HCT116 (cell line): ENCODE results near the gene PINK1.

Experiments
- ATF3 ChIP-seq: IDR thresholded peaks from 2 replicates; pipeline ENCODE4 v1.6.1; 2012
- CTCF ChIP-seq, 3 experiments: fragments of 200-600 bp in 1 of 3; sonication (generic) in 1 of 3; IDR thresholded peaks in 2 of 3; conservative IDR thresholded peaks in 1 of 3; 2 replicates each; pipeline ENCODE4 v1.5.1; 2012 to 2017; ENCODE audit warnings: low read depth in 2 of 3, low read length in 2 of 3, antibody characterized with exemption in 1 of 3, borderline replicate concordance in 1 of 3, control low read depth in 1 of 3, mild to moderate bottlenecking in 1 of 3, mixed read lengths in 1 of 3, mixed run types in 1 of 3, moderate library complexity in 1 of 3; ENCODE audit not compliant: insufficient read depth in 1 of 3
- EZH2 ChIP-seq: fragments of 200-600 bp; sonication (generic); IDR thresholded peaks from 2 replicates; pipeline ENCODE4 v1.6.1; 2017; ENCODE audit warnings: antibody characterized with exemption, mixed run types
- FOSL1 ChIP-seq: IDR thresholded peaks from 2 replicates; pipeline ENCODE4 v1.6.1; 2012; ENCODE audit warnings: low read depth
- POLR2A ChIP-seq: IDR thresholded peaks from 2 replicates; pipeline ENCODE4 v1.7.0; 2011; ENCODE audit warnings: borderline replicate concordance; ENCODE audit not compliant: insufficient read depth, insufficient read length; ENCODE audit errors: extremely low read depth
- RAD21 ChIP-seq: IDR thresholded peaks from 2 replicates; pipeline ENCODE4 v1.6.1; 2012; ENCODE audit warnings: low read depth, mild to moderate bottlenecking
- REST ChIP-seq: IDR thresholded peaks from 2 replicates; pipeline ENCODE4 v1.6.1; 2012; ENCODE audit warnings: low read depth
- SIN3A ChIP-seq: IDR thresholded peaks from 2 replicates; pipeline ENCODE4 v1.6.1; 2012; ENCODE audit warnings: low read depth
- TCF7L2 ChIP-seq: IDR thresholded peaks from 2 replicates; pipeline ENCODE4 v1.7.0; 2011; ENCODE audit warnings: borderline replicate concordance, inconsistent platforms; ENCODE audit not compliant: insufficient read depth, insufficient read length; ENCODE audit errors: extremely low read depth

- no peak for TF ChIP-seq CTCF (IDR thresholded peaks at IDR 0.05 in 2 of 3, conservative IDR thresholded peaks at IDR 0.05 in 1 of 3; ENCODE audit: borderline replicate concordance in 1 of 3, insufficient read depth in 1 of 3, low read depth in 2 of 3, low read length in 2 of 3)
- no peak for TF ChIP-seq RAD21
- no peak for TF ChIP-seq SIN3A
- no peak for TF ChIP-seq POLR2A
- TF ChIP-seq TCF7L2, result no peak
- no peak for TF ChIP-seq EZH2
- no peak for TF ChIP-seq ATF3
- TF ChIP-seq REST, result no peak
- no peak for TF ChIP-seq FOSL1
Observed at GRCh38 chr1:20611652-20612051, 21.6 kb upstream of the PINK1 start.
